Measurements from ENCODE around the gene PCNX2. TPM values are rescaled to one million over a fixed set of nuclear protein-coding genes. Genes with fewer than 3 reads are reported as not detected.
"Not testable (repeated sequence)": the region's sequence is repeated elsewhere in the genome, so short reads cannot be mapped to it uniquely, and the experiment has no call there.

Gene PCNX2
- total and polyA plus RNA-seq, 4 experiments from 2014 or later = 1.8 to 109 (median 55.7) TPM

DNA sequence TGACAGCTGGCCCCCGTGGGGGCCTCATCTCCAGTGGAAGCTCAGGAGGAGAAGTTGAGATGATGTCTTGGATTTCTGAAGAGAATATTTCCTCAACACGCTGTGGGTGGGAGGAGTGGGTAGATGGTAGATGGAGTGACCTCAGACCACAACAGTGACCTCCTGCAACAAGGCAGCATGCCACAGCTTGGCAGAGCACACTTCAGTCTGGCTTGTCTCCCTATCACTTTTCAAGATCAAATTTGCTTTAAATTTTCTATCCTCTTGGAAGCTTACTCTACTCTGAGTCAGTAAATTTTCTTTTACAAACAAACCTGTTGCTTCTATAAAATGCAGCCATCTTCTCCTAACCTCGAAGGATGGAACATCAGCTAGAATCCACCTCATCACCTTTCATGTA is 285.4 kb downstream of the PCNX2 start:
- Mint-ChIP-seq H3K4me3 (no peak overlapping the region), H3K27me3 (no peaks in the 10 kb centered on the region), H3K27ac (no peak overlapping the region), H3K4me1 (no peaks in the 10 kb centered on the region), H3K36me3 (peaks cover 70 to 78% of the 10 kb centered on the region in 2 donors), H3K9me3 (no peaks in the 10 kb centered on the region)
- H3K27ac ChIP-seq (ENCODE audit: low read depth, low read length) = no peak overlapping the region
- intact Hi-C loops (cut with micrococcal nuclease) = no loop called here
- ChIA-PET CTCF (ENCODE audit: partially characterized antibody) (no interaction called here), POLR2A (ENCODE audit: partially characterized antibody) (no interaction called here)
- DNase-seq = no peak
- H3K4me3 ChIP-seq (ENCODE audit: low read length in 2 of 2) = no peak overlapping the region
- no peaks in the 10 kb centered on the region for H3K9me3 ChIP-seq (ENCODE audit: control insufficient read depth in 1 of 2, low read length in 2 of 2)
- H3K4me1 ChIP-seq (ENCODE audit: insufficient read depth, low read length) = no peaks in the 10 kb centered on the region
- H3K36me3 ChIP-seq (ENCODE audit: insufficient read depth, low read length) = no peaks in the 10 kb centered on the region
- no peaks in the 10 kb centered on the region for H3K27me3 ChIP-seq (ENCODE audit: insufficient read depth, low read length)

DNA sequence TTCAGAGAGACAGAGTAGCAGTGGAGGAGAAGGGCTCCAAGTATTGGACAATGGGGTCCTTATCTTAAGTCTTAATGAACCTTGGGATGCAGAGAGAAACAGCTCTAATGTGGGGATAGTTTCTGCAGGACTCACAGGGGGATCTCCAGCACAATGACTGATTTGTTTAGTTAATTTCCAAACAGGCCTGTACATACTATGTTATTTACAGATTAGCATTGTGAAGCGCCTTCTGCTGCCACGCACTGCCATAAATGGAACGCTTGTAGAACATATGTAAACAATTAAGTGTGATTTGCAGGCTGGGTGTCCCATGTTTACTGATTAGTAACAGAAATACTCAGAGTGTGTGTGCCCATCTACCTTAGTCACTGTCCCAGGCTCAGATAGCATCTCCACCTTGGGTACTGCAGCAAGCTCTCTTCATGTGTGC is 289.0 kb downstream of the PCNX2 start:
- no peak overlapping the region for H3K27ac Mint-ChIP-seq
- Histone ChIP-seq H3K27ac (ENCODE audit: low read depth, low read length) (no peak overlapping the region), H3K27me3 (ENCODE audit: insufficient read depth, low read length) (no peaks in the 10 kb centered on the region), H3K4me1 (ENCODE audit: insufficient read depth, low read length) (no peaks in the 10 kb centered on the region), H3K36me3 (ENCODE audit: insufficient read depth, low read length) (no peaks in the 10 kb centered on the region), H3K4me3 (ENCODE audit: low read length in 2 of 2) (no peak overlapping the region), H3K9me3 (ENCODE audit: control insufficient read depth in 1 of 2, low read length in 2 of 2) (no peaks in the 10 kb centered on the region)
- no peaks in the 10 kb centered on the region for H3K4me1 Mint-ChIP-seq
- peaks cover 0 to 3% (median 0%) of the 10 kb centered on the region in 8 donors for H3K9me3 Mint-ChIP-seq
- no peak overlapping the region for H3K4me3 Mint-ChIP-seq
- peaks cover 63 to 66% of the 10 kb centered on the region in 2 donors for H3K36me3 Mint-ChIP-seq
- ChIA-PET POLR2A (ENCODE audit: partially characterized antibody) (no interaction called here), CTCF (ENCODE audit: partially characterized antibody) (interaction anchor here (1.5 kb wide), 1 partner anchor 16 kb away, joined by 4 read pairs; no protein-coding TSS in a partner anchor)
- DNase-seq = no peak
- intact Hi-C loops (cut with micrococcal nuclease) = no loop called here
- no peaks in the 10 kb centered on the region for H3K27me3 Mint-ChIP-seq

DNA sequence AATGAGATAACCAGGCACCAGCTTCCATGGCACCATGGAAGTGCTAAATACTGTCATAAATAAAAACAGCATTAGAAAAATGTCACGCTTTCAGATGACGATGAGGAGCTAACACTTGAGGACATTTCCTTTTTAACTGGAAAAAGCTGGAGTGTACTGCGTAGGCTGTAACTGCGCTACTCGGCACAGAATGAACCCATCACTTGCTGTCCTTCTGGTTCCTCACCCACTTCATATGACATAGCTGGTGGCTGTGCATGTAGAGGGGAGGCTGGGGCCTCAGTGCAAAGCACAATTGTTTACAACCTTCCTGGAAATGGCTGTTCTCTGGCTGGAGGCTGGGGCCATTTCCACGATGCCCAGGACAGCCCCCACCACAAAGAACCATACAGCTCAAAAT is 289.4 kb downstream of the PCNX2 start:
- no peak for DNase-seq
- H3K9me3 Mint-ChIP-seq = peaks cover 0 to 3% (median 0%) of the 10 kb centered on the region in 8 donors
- no peak overlapping the region for H3K4me3 Mint-ChIP-seq
- no peaks in the 10 kb centered on the region for H3K36me3 ChIP-seq (ENCODE audit: insufficient read depth, low read length)
- H3K36me3 Mint-ChIP-seq = peaks cover 65% of the 10 kb centered on the region in 2 donors
- no peaks in the 10 kb centered on the region for H3K4me1 ChIP-seq (ENCODE audit: insufficient read depth, low read length)
- POLR2A ChIA-PET (ENCODE audit: partially characterized antibody) = no interaction called here
- intact Hi-C loops (cut with micrococcal nuclease) = no loop called here
- no peak overlapping the region for H3K4me3 ChIP-seq (ENCODE audit: low read length in 2 of 2)
- H3K4me1 Mint-ChIP-seq = no peaks in the 10 kb centered on the region
- no peaks in the 10 kb centered on the region for H3K27me3 ChIP-seq (ENCODE audit: insufficient read depth, low read length)
- no peak overlapping the region for H3K27ac Mint-ChIP-seq
- no peaks in the 10 kb centered on the region for H3K9me3 ChIP-seq (ENCODE audit: control insufficient read depth in 1 of 2, low read length in 2 of 2)
- no peaks in the 10 kb centered on the region for H3K27me3 Mint-ChIP-seq
- CTCF ChIA-PET (ENCODE audit: partially characterized antibody) = interaction anchor here (1.5 kb wide), 1 partner anchor 16 kb away, joined by 4 read pairs; no protein-coding TSS in a partner anchor
- H3K27ac ChIP-seq (ENCODE audit: low read depth, low read length) = no peak overlapping the region

DNA sequence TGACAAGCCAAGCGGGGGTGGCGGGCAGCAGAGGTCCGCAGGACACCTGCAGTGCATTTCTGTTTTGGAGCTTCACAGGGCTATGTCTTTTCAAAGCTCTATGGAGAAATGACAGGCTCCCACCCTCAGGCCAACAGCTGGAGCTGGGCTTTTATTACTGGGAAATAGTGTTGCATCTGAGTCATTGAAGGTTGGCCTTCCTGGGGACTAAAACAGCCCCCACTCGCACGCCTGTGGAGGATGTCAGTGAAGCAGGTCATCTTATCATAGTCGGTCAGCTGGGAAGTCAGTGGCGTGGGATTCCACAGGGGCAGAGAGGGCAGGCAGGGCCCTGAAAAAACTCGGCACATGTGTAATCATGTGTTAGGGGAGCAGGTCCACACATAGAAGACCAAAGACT is 289.8 kb downstream of the PCNX2 start:
- H3K9me3 ChIP-seq (ENCODE audit: control insufficient read depth in 1 of 2, low read length in 2 of 2) = no peaks in the 10 kb centered on the region
- intact Hi-C loops (cut with micrococcal nuclease) = no loop called here
- H3K36me3 ChIP-seq (ENCODE audit: insufficient read depth, low read length) = peaks cover 3% of the 10 kb centered on the region
- CTCF ChIA-PET (ENCODE audit: partially characterized antibody) = interaction anchor here (1.5 kb wide), 1 partner anchor 15 kb away, joined by 4 read pairs; no protein-coding TSS in a partner anchor
- Mint-ChIP-seq H3K27ac (no peak overlapping the region), H3K9me3 (peaks cover 0 to 3% (median 0%) of the 10 kb centered on the region in 8 donors), H3K4me1 (no peaks in the 10 kb centered on the region), H3K4me3 (no peak overlapping the region), H3K27me3 (no peaks in the 10 kb centered on the region), H3K36me3 (peaks cover 63% of the 10 kb centered on the region in 2 donors)
- no peak overlapping the region for H3K27ac ChIP-seq (ENCODE audit: low read depth, low read length)
- H3K27me3 ChIP-seq (ENCODE audit: insufficient read depth, low read length) = no peaks in the 10 kb centered on the region
- POLR2A ChIA-PET (ENCODE audit: partially characterized antibody) = no interaction called here
- H3K4me3 ChIP-seq (ENCODE audit: low read length in 2 of 2) = no peak overlapping the region
- H3K4me1 ChIP-seq (ENCODE audit: insufficient read depth, low read length) = no peaks in the 10 kb centered on the region
- DNase-seq = no peak

DNA sequence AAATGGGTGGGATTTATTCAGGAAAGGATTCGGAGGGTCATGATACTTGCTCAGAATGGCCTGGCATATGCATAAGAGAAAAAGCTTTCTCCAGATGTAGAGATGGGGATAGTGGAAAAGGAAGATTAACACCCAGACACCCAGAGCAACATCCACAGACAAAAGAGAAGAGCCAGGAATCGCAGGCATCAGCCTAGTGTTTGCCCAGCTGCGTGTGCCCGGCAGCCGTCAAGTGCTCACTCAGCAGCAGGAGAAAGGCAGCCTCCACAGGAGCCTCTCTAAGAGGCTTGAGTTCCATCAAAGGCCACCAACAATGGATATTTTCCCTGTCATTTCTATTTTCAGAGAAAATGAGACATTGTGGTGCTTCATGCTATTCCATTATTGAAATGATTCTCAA is 290.4 kb downstream of the PCNX2 start:
- Mint-ChIP-seq H3K27me3 (no peaks in the 10 kb centered on the region), H3K27ac (no peak overlapping the region), H3K36me3 (peaks cover 66 to 67% of the 10 kb centered on the region in 2 donors), H3K4me3 (no peak overlapping the region), H3K4me1 (no peaks in the 10 kb centered on the region), H3K9me3 (peaks cover 0 to 3% (median 0%) of the 10 kb centered on the region in 8 donors)
- Histone ChIP-seq H3K9me3 (ENCODE audit: control insufficient read depth in 1 of 2, low read length in 2 of 2) (no peaks in the 10 kb centered on the region), H3K36me3 (ENCODE audit: insufficient read depth, low read length) (peaks cover 6% of the 10 kb centered on the region), H3K27me3 (ENCODE audit: insufficient read depth, low read length) (no peaks in the 10 kb centered on the region), H3K27ac (ENCODE audit: low read depth, low read length) (no peak overlapping the region), H3K4me3 (ENCODE audit: low read length in 2 of 2) (no peak overlapping the region), H3K4me1 (ENCODE audit: insufficient read depth, low read length) (no peaks in the 10 kb centered on the region)
- ChIA-PET POLR2A (ENCODE audit: partially characterized antibody) (no interaction called here), CTCF (ENCODE audit: partially characterized antibody) (interaction anchor here (1.5 kb wide), 1 partner anchor 15 kb away, joined by 4 read pairs; no protein-coding TSS in a partner anchor)
- intact Hi-C loops (cut with micrococcal nuclease) = no loop called here
- no peak for DNase-seq

DNA sequence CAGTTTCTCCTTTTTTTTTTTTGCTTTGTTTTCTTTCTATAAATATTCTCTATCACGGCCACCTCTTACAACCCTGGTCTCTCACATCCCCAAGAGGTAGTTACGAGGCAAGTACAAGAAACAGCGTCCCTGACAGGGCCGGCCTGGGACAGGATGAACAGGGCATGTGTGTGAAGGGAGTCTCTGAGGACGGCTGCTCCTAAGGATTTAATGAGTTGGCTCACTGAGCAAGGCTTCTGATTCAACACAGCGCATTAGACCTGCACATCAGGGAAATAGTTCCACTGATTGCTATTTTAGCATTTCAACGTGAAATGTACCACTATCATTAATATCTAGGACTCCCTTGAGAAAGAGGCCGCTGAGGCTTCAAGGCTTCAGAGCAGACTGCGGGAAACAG is 291.1 kb downstream of the PCNX2 start:
- DNase-seq = no peak
- Histone ChIP-seq H3K4me3 (ENCODE audit: low read length in 2 of 2) (no peak overlapping the region), H3K27ac (ENCODE audit: low read depth, low read length) (no peak overlapping the region), H3K9me3 (ENCODE audit: control insufficient read depth in 1 of 2, low read length in 2 of 2) (no peaks in the 10 kb centered on the region), H3K4me1 (ENCODE audit: insufficient read depth, low read length) (no peaks in the 10 kb centered on the region), H3K36me3 (ENCODE audit: insufficient read depth, low read length) (peaks cover 6% of the 10 kb centered on the region), H3K27me3 (ENCODE audit: insufficient read depth, low read length) (no peaks in the 10 kb centered on the region)
- H3K9me3 Mint-ChIP-seq = peaks cover 0 to 3% (median 0%) of the 10 kb centered on the region in 8 donors
- H3K36me3 Mint-ChIP-seq = peaks cover 68% of the 10 kb centered on the region in 2 donors
- H3K27me3 Mint-ChIP-seq = no peaks in the 10 kb centered on the region
- ChIA-PET POLR2A (ENCODE audit: partially characterized antibody) (no interaction called here), CTCF (ENCODE audit: partially characterized antibody) (no interaction called here)
- intact Hi-C loops (cut with micrococcal nuclease) = no loop called here
- no peak overlapping the region for H3K4me3 Mint-ChIP-seq
- H3K27ac Mint-ChIP-seq = no peak overlapping the region
- H3K4me1 Mint-ChIP-seq = no peaks in the 10 kb centered on the region

DNA sequence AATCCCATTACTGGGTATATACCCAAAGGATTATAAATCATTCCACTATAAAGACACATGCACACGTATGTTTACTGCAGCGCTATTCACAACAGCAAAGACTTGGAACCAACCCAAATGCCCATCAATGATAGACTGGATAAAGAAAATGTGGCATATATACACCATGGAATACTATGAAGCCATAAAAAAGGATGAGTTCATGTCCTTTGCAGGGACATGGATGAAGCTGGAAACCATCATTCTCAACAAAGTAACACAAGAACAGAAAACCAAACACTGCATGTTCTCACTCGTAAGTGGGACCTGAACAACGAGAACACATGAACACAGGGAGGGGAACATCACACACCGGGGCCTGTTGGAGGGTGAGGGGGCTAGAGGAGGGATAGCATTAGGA is 291.9 kb downstream of the PCNX2 start:
- H3K27me3 ChIP-seq (ENCODE audit: insufficient read depth, low read length); intact Hi-C loops (cut with micrococcal nuclease); H3K4me1 ChIP-seq (ENCODE audit: insufficient read depth, low read length); H3K4me3 ChIP-seq (ENCODE audit: low read length in 2 of 2); DNase-seq; H3K27ac ChIP-seq (ENCODE audit: low read depth, low read length); H3K4me1 Mint-ChIP-seq; POLR2A ChIA-PET (ENCODE audit: partially characterized antibody); H3K9me3 Mint-ChIP-seq; H3K27me3 Mint-ChIP-seq; H3K9me3 ChIP-seq (ENCODE audit: control insufficient read depth in 1 of 2, low read length in 2 of 2); H3K27ac Mint-ChIP-seq; H3K4me3 Mint-ChIP-seq; CTCF ChIA-PET (ENCODE audit: partially characterized antibody): not testable (repeated sequence)
- peaks cover 69 to 73% of the 10 kb centered on the region in 2 donors for H3K36me3 Mint-ChIP-seq
- peaks cover 11% of the 10 kb centered on the region for H3K36me3 ChIP-seq (ENCODE audit: insufficient read depth, low read length)
